Vagina (tissue), 2 donors: ENCODE results near the gene ARMCX1.

Experiments used
- POLR2A ChIP-seq, 2 donors: fragments of 450-650 bp; IDR thresholded peaks; one replicate each; pipeline ENCODE4 v1.6.1; 2017; ENCODE audit warnings: antibody characterized with exemption in 2 of 2, mild to moderate bottlenecking in 2 of 2, moderate library complexity in 2 of 2
- POLR2AphosphoS5 ChIP-seq, 2 donors: sonication (generic); formaldehyde crosslinking; IDR thresholded peaks; one replicate each; pipeline ENCODE4 v1.9.0; 2017; ENCODE audit warnings: antibody characterized with exemption in 2 of 2, mild to moderate bottlenecking in 2 of 2, low read depth in 1 of 2; ENCODE audit not compliant: insufficient read depth in 1 of 2
- TF ChIP-seq, protein P1 (sequence below), 3 experiments: fragments of 450-650 bp in 2 of 3; fragments of 200-600 bp in 1 of 3; sonication (generic) in 1 of 3; IDR thresholded peaks; one replicate each; pipeline ENCODE4 v1.5.1; 2017 to 2019; ENCODE audit warnings: antibody characterized with exemption in 3 of 3, mild to moderate bottlenecking in 2 of 3, moderate library complexity in 2 of 3

DNA sequence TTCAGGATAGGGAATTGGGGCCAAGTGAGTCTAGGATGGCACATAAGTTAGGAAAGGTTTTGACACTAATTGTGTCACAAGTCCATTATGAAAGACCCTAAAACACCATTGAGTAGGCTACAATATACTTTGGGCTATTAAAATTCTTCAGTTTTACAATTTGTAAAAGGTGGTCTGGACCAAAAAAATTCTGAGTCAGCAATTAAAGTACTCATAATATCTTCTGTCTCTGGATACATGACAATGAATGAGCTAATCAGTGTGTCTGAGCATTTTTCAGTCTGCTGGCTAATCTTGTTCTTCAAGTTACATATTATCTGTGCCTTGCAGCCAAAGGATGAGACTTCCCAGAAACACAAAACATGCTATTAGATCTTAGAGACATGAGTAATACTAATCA, 14.3 kb downstream of the ARMCX1 start:
- TF ChIP-seq POLR2A (IDR thresholded peaks at IDR 0.05) (no peak), POLR2AphosphoS5 (IDR thresholded peaks at IDR 0.05; ENCODE audit: insufficient read depth in 1 of 2, low read depth in 1 of 2) (no peak)
- TF ChIP-seq, protein P1, sequence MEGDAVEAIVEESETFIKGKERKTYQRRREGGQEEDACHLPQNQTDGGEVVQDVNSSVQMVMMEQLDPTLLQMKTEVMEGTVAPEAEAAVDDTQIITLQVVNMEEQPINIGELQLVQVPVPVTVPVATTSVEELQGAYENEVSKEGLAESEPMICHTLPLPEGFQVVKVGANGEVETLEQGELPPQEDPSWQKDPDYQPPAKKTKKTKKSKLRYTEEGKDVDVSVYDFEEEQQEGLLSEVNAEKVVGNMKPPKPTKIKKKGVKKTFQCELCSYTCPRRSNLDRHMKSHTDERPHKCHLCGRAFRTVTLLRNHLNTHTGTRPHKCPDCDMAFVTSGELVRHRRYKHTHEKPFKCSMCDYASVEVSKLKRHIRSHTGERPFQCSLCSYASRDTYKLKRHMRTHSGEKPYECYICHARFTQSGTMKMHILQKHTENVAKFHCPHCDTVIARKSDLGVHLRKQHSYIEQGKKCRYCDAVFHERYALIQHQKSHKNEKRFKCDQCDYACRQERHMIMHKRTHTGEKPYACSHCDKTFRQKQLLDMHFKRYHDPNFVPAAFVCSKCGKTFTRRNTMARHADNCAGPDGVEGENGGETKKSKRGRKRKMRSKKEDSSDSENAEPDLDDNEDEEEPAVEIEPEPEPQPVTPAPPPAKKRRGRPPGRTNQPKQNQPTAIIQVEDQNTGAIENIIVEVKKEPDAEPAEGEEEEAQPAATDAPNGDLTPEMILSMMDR (IDR thresholded peaks at IDR 0.05), result no peak
